PC-3 (cell line): ENCODE results near the gene TSPAN9. TPM values are rescaled to one million over a fixed set of nuclear protein-coding genes. Genes with fewer than 3 reads are reported as not detected.

Experiments
- ATAC-seq: fragments of 200-7000 bp; cut with Tn5 transposase; 2 replicates; pipeline ENCODE4 v1.9.1; 2020; ENCODE audit warnings: mild to moderate bottlenecking, moderate library complexity
- BruUV-seq: library from RNA; stranded (reverse); fragments of 400-500 nt; replicated peaks from 2 replicates; lab custom pipeline; 2021; lab: Mats Ljungman, UMichigan
- CTCF ChIA-PET: fragments of 300-600 bp; sonication (Branson Sonifier 250); formaldehyde crosslinking; loops from one replicate; lab custom pipeline; 2022; ENCODE audit warnings: antibody characterized with exemption; lab: Charles Lee
- POLR2A ChIA-PET: fragments of 300-600 bp; sonication (Branson Sonifier 250); formaldehyde crosslinking; loops from one replicate; lab custom pipeline; 2022; ENCODE audit warnings: antibody characterized with exemption; ENCODE audit not compliant: unreplicated experiment; lab: Charles Lee
- DNase-seq: peaks from one replicate; pipeline ENCODE4 v3.0.0-alpha.2; 2015
- H2AFZ ChIP-seq: fragments of 300-600 bp; sonication (generic); 2 replicates; pipeline ENCODE4 v1.6.0; 2016; ENCODE audit warnings: antibody characterized with exemption, low read length
- H3F3A ChIP-seq: fragments of 300-600 bp; sonication (generic); one replicate; pipeline ENCODE4 v1.6.0; 2017; ENCODE audit warnings: antibody characterized with exemption, low read length, control low read depth, mild to moderate bottlenecking; ENCODE audit not compliant: unreplicated experiment
- H3K27ac ChIP-seq: fragments of 300-600 bp; sonication (generic); 2 replicates; pipeline ENCODE4 v1.5.1; 2016; ENCODE audit warnings: mild to moderate bottlenecking, low read length
- H3K27me3 ChIP-seq: fragments of 300-600 bp; sonication (generic); 2 replicates; pipeline ENCODE4 v1.6.1; 2016; ENCODE audit warnings: low read length, mixed read lengths
- H3K36me3 ChIP-seq: fragments of 300-600 bp; sonication (generic); 2 replicates; pipeline ENCODE4 v1.6.1; 2016; ENCODE audit warnings: low read depth, mixed run types, low read length, mixed read lengths
- H3K4me1 ChIP-seq: fragments of 300-600 bp; sonication (generic); 2 replicates; pipeline ENCODE4 v1.5.1; 2016; ENCODE audit warnings: low read length; ENCODE audit not compliant: insufficient read depth
- H3K4me2 ChIP-seq: fragments of 300-600 bp; sonication (generic); 2 replicates; pipeline ENCODE4 v1.6.0; 2016; ENCODE audit warnings: low read length
- H3K4me3 ChIP-seq: fragments of 300-600 bp; sonication (generic); 2 replicates; pipeline ENCODE4 v1.5.1; 2016; ENCODE audit warnings: mild to moderate bottlenecking, low read length, mixed read lengths
- H3K79me2 ChIP-seq: fragments of 300-600 bp; sonication (generic); 2 replicates; pipeline ENCODE4 v1.6.1; 2017; ENCODE audit warnings: low read length, mixed read lengths
- H3K9ac ChIP-seq: fragments of 300-600 bp; sonication (generic); 2 replicates; pipeline ENCODE4 v1.6.0; 2016; ENCODE audit warnings: mild to moderate bottlenecking, low read length
- H3K9me2 ChIP-seq: fragments of 300-600 bp; sonication (generic); replicated peaks from 2 replicates; pipeline ENCODE4 v1.6.1; 2016; ENCODE audit warnings: mixed run types, low read length, mixed read lengths
- H3K9me3 ChIP-seq: fragments of 300-600 bp; sonication (generic); 2 replicates; pipeline ENCODE4 v1.6.1; 2016; ENCODE audit warnings: low read length, mixed read lengths
- H4K20me1 ChIP-seq: fragments of 300-600 bp; sonication (generic); 2 replicates; pipeline ENCODE4 v1.6.1; 2016; ENCODE audit warnings: low read length, mixed read lengths
- CTCF ChIP-seq: fragments of 300-600 bp; sonication (generic); conservative IDR thresholded peaks from 2 replicates; pipeline ENCODE4 v1.5.1; 2017; ENCODE audit warnings: antibody characterized with exemption, low read depth, mild to moderate bottlenecking, low read length
- EZH2 ChIP-seq: fragments of 300-600 bp; sonication (generic); IDR thresholded peaks from one replicate; pipeline ENCODE4 v1.6.1; 2017; ENCODE audit warnings: antibody characterized with exemption, mild to moderate bottlenecking, low read length; ENCODE audit not compliant: unreplicated experiment
- EZH2phosphoT487 ChIP-seq: fragments of 300-600 bp; sonication (generic); IDR thresholded peaks from 2 replicates; pipeline ENCODE4 v1.6.1; 2018; ENCODE audit warnings: mild to moderate bottlenecking, antibody characterized with exemption, low read length, borderline replicate concordance
- intact Hi-C: fragments of 100-400 bp; cut with micrococcal nuclease; formaldehyde crosslinking; loops from 2 replicates; pipeline ENCODE4 v1.9.0; 2023
- total RNA-seq: library from RNA; depleted of rRNA; stranded (reverse); fragments of >200 nt; gene quantifications from 2 replicates; pipeline ENCODE4 v1.2.3, GENCODE V29; 2014

TSPAN9 gene
- total RNA-seq, 1 experiment from 2014 or later = 6.2 TPM

DNA sequence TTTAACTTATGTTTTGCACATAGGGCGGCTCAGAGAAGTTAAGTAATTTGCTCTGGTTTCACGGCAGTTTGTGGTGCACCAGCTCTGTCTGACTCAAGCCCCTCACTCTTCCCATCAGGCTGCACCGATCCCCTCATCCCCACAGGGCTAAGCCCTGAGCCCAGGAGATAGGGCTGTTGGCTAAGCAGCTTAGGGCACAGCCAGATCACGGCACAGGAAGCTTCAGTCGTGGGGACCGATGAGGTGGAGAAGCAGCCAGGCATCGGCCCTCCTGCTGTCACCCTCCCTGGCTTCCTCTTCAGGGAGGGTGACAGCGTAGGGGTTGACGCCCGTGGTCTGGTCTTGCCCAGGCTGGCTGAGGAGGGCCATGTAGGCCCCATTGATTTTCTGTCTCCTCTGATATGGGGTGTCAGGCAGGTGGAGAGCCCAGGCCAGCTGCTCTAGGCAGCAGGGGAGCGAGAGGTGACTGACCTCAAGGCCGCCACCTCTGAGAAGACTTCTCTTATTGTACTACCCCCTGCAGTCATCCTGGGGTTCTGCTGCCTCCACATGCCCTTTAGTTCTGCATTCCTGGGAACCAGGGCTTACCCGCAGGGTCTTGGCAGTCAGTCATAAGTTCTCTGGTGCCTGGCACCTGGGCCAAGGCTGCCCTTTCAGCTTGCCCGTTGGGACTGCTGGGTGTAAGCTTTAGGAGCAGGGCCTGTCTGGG is 166.4 kb downstream of the TSPAN9 start:
- H2AFZ ChIP-seq = no peak overlapping the region
- intact Hi-C loops = no loop called here
- H3K4me3 ChIP-seq = no peak overlapping the region
- H3K36me3 ChIP-seq = no peaks in the 10 kb centered on the region
- no peak overlapping the region for H3K27ac ChIP-seq
- H3K9me3 ChIP-seq = no peaks in the 10 kb centered on the region
- CTCF ChIA-PET = no interaction called here
- no peak for DNase-seq
- no peaks in the 10 kb centered on the region for H3K27me3 ChIP-seq
- TF ChIP-seq EZH2 (no peak), EZH2phosphoT487 (no peak), CTCF (no peak)
- no peaks in the 10 kb centered on the region for H3K9me2 ChIP-seq
- BruUV-seq = no TSS peak
- H3K79me2 ChIP-seq = no peaks in the 10 kb centered on the region
- H3K4me1 ChIP-seq = no peaks in the 10 kb centered on the region
- no peaks in the 10 kb centered on the region for H3F3A ChIP-seq
- H3K4me2 ChIP-seq = no peak overlapping the region
- POLR2A ChIA-PET = no interaction called here
- H4K20me1 ChIP-seq = no peaks in the 10 kb centered on the region
- no peak overlapping the region for H3K9ac ChIP-seq
- no peak for ATAC-seq

GRCh38 chr12:3244219-3244750 is 167.1 kb downstream of the TSPAN9 start:
- Histone ChIP-seq H3K4me1 (no peaks in the 10 kb centered on the region), H3K9me3 (no peaks in the 10 kb centered on the region), H3K4me3 (no peak overlapping the region), H3K79me2 (no peaks in the 10 kb centered on the region), H3F3A (no peaks in the 10 kb centered on the region), H3K27me3 (no peaks in the 10 kb centered on the region), H3K9me2 (no peaks in the 10 kb centered on the region), H2AFZ (no peak overlapping the region), H3K9ac (no peak overlapping the region), H3K27ac (no peak overlapping the region), H3K4me2 (no peak overlapping the region), H3K36me3 (no peaks in the 10 kb centered on the region), H4K20me1 (no peaks in the 10 kb centered on the region)
- no TSS peak for BruUV-seq
- no peak for ATAC-seq
- DNase-seq = no peak
- CTCF ChIA-PET = no interaction called here
- no peak for TF ChIP-seq EZH2phosphoT487
- no peak for TF ChIP-seq EZH2
- TF ChIP-seq CTCF = no peak
- intact Hi-C loops = no loop called here
- POLR2A ChIA-PET = no interaction called here

- Histone ChIP-seq H3K4me1 (no peaks in the 10 kb centered on the region), H3K4me2 (no peak overlapping the region), H3K9ac (no peak overlapping the region), H2AFZ (no peak overlapping the region), H3K79me2 (no peaks in the 10 kb centered on the region), H3F3A (no peaks in the 10 kb centered on the region), H3K27ac (no peak overlapping the region), H4K20me1 (no peaks in the 10 kb centered on the region), H3K27me3 (no peaks in the 10 kb centered on the region), H3K9me2 (no peaks in the 10 kb centered on the region), H3K9me3 (no peaks in the 10 kb centered on the region), H3K36me3 (no peaks in the 10 kb centered on the region), H3K4me3 (no peak overlapping the region)
- ChIA-PET POLR2A (no interaction called here), CTCF (no interaction called here)
- no peak for DNase-seq
- no TSS peak for BruUV-seq
- TF ChIP-seq EZH2 (no peak), EZH2phosphoT487 (no peak), CTCF (no peak)
- ATAC-seq = no peak
- intact Hi-C loops = no loop called here
Observed at GRCh38 chr12:3246253-3246652, 169.1 kb downstream of the TSPAN9 start.
